Activated CD8-positive, alpha-beta memory T cell treated with anti-CD3 and anti-CD28 coated beads, Interleukin-2, amount 50 U/mL, for 1 hour (primary cell): ENCODE data around the gene IL17F.

ENCODE experiments used
- DNase-seq: peaks from one replicate; pipeline ENCODE4 v3.0.0-alpha.2; 2020; ENCODE audit errors: extremely low read depth

IL17F gene

GRCh38 chr6:52189974-52190373 lies 54.3 kb downstream of the IL17F start:
- no peak for DNase-seq

GRCh38 chr6:52187098-52187497 lies 57.2 kb downstream of the IL17F start:
- no peak for DNase-seq
